HL-60/S4 (cell line): ENCODE results near the gene CYP4A11.
"Not testable (repeated sequence)": the region's sequence is repeated elsewhere in the genome, so short reads cannot be mapped to it uniquely, and the experiment has no call there.

Experiments used
- in situ Hi-C: fragments of 300-500 bp; cut with MboI; formaldehyde crosslinking; loops from 2 replicates; pipeline ENCODE4 v1.14.3; 2022; ENCODE audit warnings: low sequenced_read_pairs

Gene CYP4A11

GRCh38 chr1:46927249-46927835 lies 13.9 kb downstream of the CYP4A11 start:
- in situ Hi-C loops, result no loop called here

- in situ Hi-C loops, result no loop called here
These were observed 30.5 kb downstream of the CYP4A11 start for GRCh38 chr1:46910790-46911189.

GRCh38 chr1:46903481-46903880 lies 37.8 kb downstream of the CYP4A11 start:
- in situ Hi-C loops, result no loop called here

GRCh38 chr1:46900401-46900800 lies 40.9 kb downstream of the CYP4A11 start:
- in situ Hi-C loops, result no loop called here

GRCh38 chr1:46881656-46882055 lies 59.6 kb downstream of the CYP4A11 start:
- in situ Hi-C loops, result not testable (repeated sequence)
